HepG2 (cell line): ENCODE data around the gene RMI2. TPM values are rescaled to one million over a fixed set of nuclear protein-coding genes. Genes with fewer than 3 reads are reported as not detected.

Source experiments
- ARNT ChIP-seq: fragments of 450-650 bp; IDR thresholded peaks from 2 replicates; pipeline ENCODE4 v1.6.1; 2017
- CC2D1A ChIP-seq: sonication (generic); formaldehyde crosslinking; IDR thresholded peaks from 2 replicates; pipeline ENCODE4 v1.8.1; 2023; ENCODE audit warnings: mild to moderate bottlenecking, missing genetic modification reagents
- DNMT3B ChIP-seq: conservative IDR thresholded peaks from 2 replicates; pipeline ENCODE4 v1.6.1; 2016; ENCODE audit warnings: missing biosample characterization, control low read depth
- HDAC2 ChIP-seq: sonication (generic); formaldehyde crosslinking; IDR thresholded peaks from 2 replicates; pipeline ENCODE4 v1.4.0; 2020; ENCODE audit warnings: missing genetic modification reagents
- IKZF1 ChIP-seq: fragments of 450-650 bp; IDR thresholded peaks from 2 replicates; pipeline ENCODE4 v1.7.1; 2016
- JUNB ChIP-seq: sonication (generic); formaldehyde crosslinking; IDR thresholded peaks from 2 replicates; pipeline ENCODE4 v1.8.0; 2022; ENCODE audit warnings: missing genetic modification reagents, mild to moderate bottlenecking, borderline replicate concordance
- MIXL1 ChIP-seq: IDR thresholded peaks from 2 replicates; pipeline ENCODE4 v1.6.1; 2016
- MTF2 ChIP-seq: sonication (generic); formaldehyde crosslinking; IDR thresholded peaks from 2 replicates; pipeline ENCODE4 v1.5.0; 2020; ENCODE audit warnings: missing genetic modification reagents, borderline replicate concordance
- MXD4 ChIP-seq: IDR thresholded peaks from 2 replicates; pipeline ENCODE4 v1.6.1; 2016; ENCODE audit warnings: mild to moderate bottlenecking, missing biosample characterization, missing genetic modification reagents
- NBN ChIP-seq: fragments of 450-650 bp; conservative IDR thresholded peaks from 2 replicates; pipeline ENCODE4 v1.6.1; 2017
- NFATC3 ChIP-seq: sonication (generic); formaldehyde crosslinking; IDR thresholded peaks from 2 replicates; pipeline ENCODE4 v1.5.1; 2020; ENCODE audit warnings: mild to moderate bottlenecking, missing genetic modification reagents
- NFIC ChIP-seq: IDR thresholded peaks from 2 replicates; pipeline ENCODE4 v1.6.1; 2012; ENCODE audit warnings: mild to moderate bottlenecking, low read length, inconsistent platforms
- SIN3B ChIP-seq: fragments of 150-350 bp; IDR thresholded peaks from 2 replicates; pipeline ENCODE4 v1.6.1; 2014; ENCODE audit warnings: low read length
- SKI ChIP-seq: fragments of 450-650 bp; IDR thresholded peaks from one replicate; pipeline ENCODE4 v1.6.1; 2018; ENCODE audit warnings: mild to moderate bottlenecking; ENCODE audit not compliant: partially characterized antibody
- SMARCC2 ChIP-seq: fragments of 450-650 bp; IDR thresholded peaks from 2 replicates; pipeline ENCODE4 v1.6.1; 2017; ENCODE audit warnings: antibody characterized with exemption, mild to moderate bottlenecking
- SP2 ChIP-seq: sonication (generic); formaldehyde crosslinking; IDR thresholded peaks from 2 replicates; pipeline ENCODE4 v1.5.1; 2020; ENCODE audit warnings: mild to moderate bottlenecking, missing genetic modification reagents
- ZC3H4 ChIP-seq: sonication (generic); formaldehyde crosslinking; IDR thresholded peaks from 2 replicates; pipeline ENCODE4 v1.4.0; 2020; ENCODE audit warnings: missing genetic modification reagents, borderline replicate concordance
- ZFP62 ChIP-seq: sonication (generic); formaldehyde crosslinking; IDR thresholded peaks from 2 replicates; pipeline ENCODE4 v1.4.0; 2020; ENCODE audit warnings: missing genetic modification reagents
- ZFX ChIP-seq: sonication (generic); formaldehyde crosslinking; IDR thresholded peaks from 2 replicates; pipeline ENCODE4 v1.4.0; 2020; ENCODE audit warnings: mild to moderate bottlenecking, low read depth, missing genetic modification reagents, moderate library complexity
- ZNF33A ChIP-seq: sonication (generic); formaldehyde crosslinking; IDR thresholded peaks from 2 replicates; pipeline ENCODE4 v1.5.1; 2020; ENCODE audit warnings: missing genetic modification reagents, mild to moderate bottlenecking, moderate library complexity, borderline replicate concordance
- ZNF432 ChIP-seq: sonication (generic); formaldehyde crosslinking; IDR thresholded peaks from 2 replicates; pipeline ENCODE4 v1.5.0; 2020; ENCODE audit warnings: missing genetic modification reagents, mild to moderate bottlenecking, borderline replicate concordance
- ZNF768 ChIP-seq: sonication (generic); formaldehyde crosslinking; IDR thresholded peaks from 2 replicates; pipeline ENCODE4 v1.4.0; 2020; ENCODE audit warnings: missing genetic modification reagents
- ZNF788 ChIP-seq: sonication (generic); formaldehyde crosslinking; IDR thresholded peaks from 2 replicates; pipeline ENCODE4 v1.5.0; 2020; ENCODE audit warnings: mild to moderate bottlenecking, missing genetic modification reagents, borderline replicate concordance
- polyA plus RNA-seq, 8 experiments: library from polyadenylated mRNA; depleted of rRNA in 3 of 8; stranded (reverse) in 7 of 8; unstranded in 1 of 8; fragments of >200 nt; fragmentation: Illumina TruSeq in 4 of 8; extraction: Trizol in 4 of 8; gene quantifications; 2 replicates each; pipeline versions ENCODE4 v1.2.1 to v1.2.3, GENCODE V29; 2011 to 2016; ENCODE audit warnings: low read depth in 4 of 8, missing spikeins in 1 of 8, mixed read lengths in 1 of 8; ENCODE audit not compliant: insufficient read depth in 1 of 8
- total RNA-seq, 5 experiments: library from RNA; depleted of rRNA; stranded (reverse); fragments of >200 nt; fragmentation: Illumina TruSeq; extraction: Trizol; gene quantifications; 2 replicates each; pipeline ENCODE4 v1.2.3, GENCODE V29; 2016; ENCODE audit warnings: low read depth in 1 of 5
- TF ChIP-seq, protein P1 (sequence below): IDR thresholded peaks from 2 replicates; pipeline ENCODE4 v1.6.1; 2016
- TF ChIP-seq, protein P2 (sequence below): sonication (generic); formaldehyde crosslinking; IDR thresholded peaks from 2 replicates; pipeline ENCODE4 v1.4.0; 2020; ENCODE audit warnings: missing genetic modification reagents

RMI2 gene
- total and polyA plus RNA-seq, 2 of the 13 experiments (the other 11 are each of a cell fraction or from before 2014, with no cell fraction given): 24.5 to 55.7 TPM

DNA sequence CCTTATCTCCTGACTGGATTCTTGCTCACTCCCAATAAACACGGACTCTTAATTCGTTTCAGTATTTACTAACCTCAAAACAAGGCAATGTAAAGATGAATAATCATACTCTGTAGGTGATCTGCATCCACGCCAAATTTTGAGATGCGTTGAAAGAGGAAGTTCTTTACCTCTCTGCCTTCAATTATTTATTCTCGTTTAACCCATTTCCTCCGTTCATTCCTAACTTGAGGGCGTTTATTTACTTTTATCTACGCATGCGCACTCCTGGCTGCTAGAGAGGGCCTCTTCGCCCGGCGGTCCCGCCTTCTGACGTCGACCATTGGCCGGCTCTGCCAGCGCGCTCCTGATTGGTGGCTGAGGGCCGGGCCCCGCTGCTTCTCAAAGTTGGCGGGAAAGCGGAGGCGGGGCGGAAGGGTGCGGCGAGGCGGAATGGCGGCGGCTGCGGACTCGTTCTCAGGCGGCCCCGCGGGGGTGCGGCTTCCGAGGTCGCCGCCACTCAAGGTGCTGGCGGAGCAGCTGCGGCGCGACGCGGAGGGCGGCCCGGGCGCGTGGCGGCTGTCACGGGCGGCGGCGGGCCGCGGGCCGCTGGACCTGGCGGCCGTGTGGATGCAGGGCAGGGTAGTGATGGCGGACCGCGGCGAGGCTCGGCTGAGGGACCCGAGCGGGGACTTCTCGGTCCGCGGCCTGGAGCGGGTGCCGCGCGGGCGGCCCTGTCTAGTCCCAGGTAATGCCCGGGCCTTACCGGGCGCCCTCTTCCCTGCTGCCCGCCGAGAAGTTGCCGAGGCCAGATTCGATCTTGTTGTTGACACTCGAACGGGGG, at the start of gene RMI2 (continued):
- TF ChIP-seq, protein P1, sequence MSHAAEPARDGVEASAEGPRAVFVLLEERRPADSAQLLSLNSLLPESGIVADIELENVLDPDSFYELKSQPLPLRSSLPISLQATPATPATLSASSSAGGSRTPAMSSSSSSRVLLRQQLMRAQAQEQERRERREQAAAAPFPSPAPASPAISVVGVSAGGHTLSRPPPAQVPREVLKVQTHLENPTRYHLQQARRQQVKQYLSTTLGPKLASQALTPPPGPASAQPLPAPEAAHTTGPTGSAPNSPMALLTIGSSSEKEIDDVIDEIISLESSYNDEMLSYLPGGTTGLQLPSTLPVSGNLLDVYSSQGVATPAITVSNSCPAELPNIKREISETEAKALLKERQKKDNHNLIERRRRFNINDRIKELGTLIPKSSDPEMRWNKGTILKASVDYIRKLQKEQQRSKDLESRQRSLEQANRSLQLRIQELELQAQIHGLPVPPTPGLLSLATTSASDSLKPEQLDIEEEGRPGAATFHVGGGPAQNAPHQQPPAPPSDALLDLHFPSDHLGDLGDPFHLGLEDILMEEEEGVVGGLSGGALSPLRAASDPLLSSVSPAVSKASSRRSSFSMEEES (CRISPR knock-in tag): peak; percentile 77; the same call in 1 of the 2 replicates
- TF ChIP-seq SKI (peak; percentile 44), NBN (no peak), IKZF1 (no peak), ARNT (no peak), SMARCC2 (no peak), MTF2 (no peak), ZNF432 (CRISPR knock-in tag) (no peak), MXD4 (CRISPR knock-in tag) (peak; percentile 92), ZNF788 (CRISPR knock-in tag) (peak; percentile 81; the same call in 1 of the 2 replicates), CC2D1A (CRISPR knock-in tag) (no peak), JUNB (CRISPR knock-in tag) (no peak), NFATC3 (peak; percentile 80; the same call in 1 of the 2 replicates), NFIC (no peak), ZC3H4 (no peak), SIN3B (peak; percentile 94), ZFP62 (CRISPR knock-in tag) (no peak), MIXL1 (CRISPR knock-in tag) (peak; percentile 86; the same call in 1 of the 2 replicates), HDAC2 (CRISPR knock-in tag) (peak; percentile 89), ZNF768 (CRISPR knock-in tag) (peak; percentile 50; the same call in 1 of the 2 replicates), ZFX (CRISPR knock-in tag) (peak; percentile 58; the same call in 1 of the 2 replicates), SP2 (peak; percentile 98), DNMT3B (CRISPR knock-in tag) (no peak; the same call in 1 of the 2 replicates), ZNF33A (CRISPR knock-in tag) (no peak)
- TF ChIP-seq, protein P2, sequence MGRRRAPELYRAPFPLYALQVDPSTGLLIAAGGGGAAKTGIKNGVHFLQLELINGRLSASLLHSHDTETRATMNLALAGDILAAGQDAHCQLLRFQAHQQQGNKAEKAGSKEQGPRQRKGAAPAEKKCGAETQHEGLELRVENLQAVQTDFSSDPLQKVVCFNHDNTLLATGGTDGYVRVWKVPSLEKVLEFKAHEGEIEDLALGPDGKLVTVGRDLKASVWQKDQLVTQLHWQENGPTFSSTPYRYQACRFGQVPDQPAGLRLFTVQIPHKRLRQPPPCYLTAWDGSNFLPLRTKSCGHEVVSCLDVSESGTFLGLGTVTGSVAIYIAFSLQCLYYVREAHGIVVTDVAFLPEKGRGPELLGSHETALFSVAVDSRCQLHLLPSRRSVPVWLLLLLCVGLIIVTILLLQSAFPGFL (CRISPR knock-in tag): no peak
